ENCODE results near the gene ANAPC5.
"Not testable (repeated sequence)": the region's sequence is repeated elsewhere in the genome, so short reads cannot be mapped to it uniquely, and the experiment has no call there.

ANAPC5 gene

DNA sequence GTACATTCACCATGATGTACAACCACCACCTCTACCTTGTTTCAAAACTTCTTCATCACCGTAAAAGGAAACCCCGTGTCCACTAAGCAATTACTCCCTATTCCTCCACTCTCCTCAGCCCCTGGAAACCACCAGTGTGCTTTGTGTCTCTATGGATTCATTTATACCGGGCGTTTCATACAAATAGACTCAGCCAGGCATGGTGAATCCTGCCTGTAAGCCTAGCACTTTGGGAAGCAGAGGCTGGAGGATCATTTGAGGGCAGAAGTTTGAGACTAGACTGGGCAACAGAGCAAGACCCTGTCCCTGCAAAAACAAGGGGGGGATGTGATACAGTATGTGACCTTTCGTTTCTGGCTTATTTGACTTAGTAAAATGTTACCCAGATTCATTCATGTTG, 26.5 kb upstream of the ANAPC5 start:
- Histone ChIP-seq H3K9me3 (ENCODE audit: control insufficient read depth, insufficient read depth, low read length) (no peaks in the 10 kb centered on the region), H3K4me1 (ENCODE audit: insufficient read depth, low read length) (no peaks in the 10 kb centered on the region), H3K36me3 (ENCODE audit: insufficient read depth, low read length) (no peaks in the 10 kb centered on the region), H3K9ac (ENCODE audit: low read depth, low read length) (no peak overlapping the region)

DNA sequence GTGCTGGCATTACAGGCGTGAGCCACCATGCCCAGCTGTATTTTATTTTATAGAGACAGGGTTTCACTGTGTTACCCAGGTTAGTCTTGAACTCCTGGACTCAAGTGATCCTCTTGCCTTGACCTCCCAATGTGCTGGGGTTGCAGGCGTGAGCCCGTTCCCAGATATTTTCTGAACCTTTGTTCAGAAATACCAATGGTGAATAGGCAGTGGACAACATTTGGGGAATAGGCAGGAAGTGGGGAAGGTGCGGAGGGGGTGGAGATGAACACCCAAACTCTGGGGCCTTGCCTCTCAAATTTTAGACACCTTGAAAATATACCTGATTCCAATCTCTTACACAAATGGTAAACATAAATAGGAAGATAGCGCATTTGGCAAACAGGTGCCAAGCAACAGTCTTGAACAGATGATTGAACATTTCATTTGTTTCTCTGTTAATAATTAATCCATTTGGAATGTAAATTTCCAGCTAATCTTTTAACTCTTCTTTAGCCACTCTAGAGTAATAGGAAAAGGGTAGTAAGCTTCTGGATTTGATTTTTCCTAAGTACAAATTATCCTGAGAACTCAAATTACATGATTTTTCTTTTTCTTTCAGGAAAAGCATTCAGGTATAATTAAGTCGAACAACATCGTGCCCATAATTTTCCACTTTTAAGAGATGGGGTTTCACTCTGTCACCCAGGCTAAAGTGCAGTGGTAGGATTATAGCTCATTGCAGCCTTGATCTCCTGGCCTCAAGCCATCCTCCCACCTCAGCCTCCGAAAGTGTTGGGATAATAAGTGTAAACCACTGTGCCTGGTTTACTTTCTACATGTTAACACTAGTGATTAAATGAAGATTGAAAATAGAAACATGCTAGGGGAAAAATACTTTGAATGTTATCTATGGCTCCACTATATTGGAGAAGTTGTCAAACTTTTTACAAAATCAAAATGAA, 24.8 kb upstream of the ANAPC5 start:
- no peak overlapping the region for H3K9ac ChIP-seq (ENCODE audit: low read depth, low read length)
- no peaks in the 10 kb centered on the region for H3K4me1 ChIP-seq (ENCODE audit: insufficient read depth, low read length)
- no peaks in the 10 kb centered on the region for H3K9me3 ChIP-seq (ENCODE audit: control insufficient read depth, insufficient read depth, low read length)
- no peaks in the 10 kb centered on the region for H3K36me3 ChIP-seq (ENCODE audit: insufficient read depth, low read length)

DNA sequence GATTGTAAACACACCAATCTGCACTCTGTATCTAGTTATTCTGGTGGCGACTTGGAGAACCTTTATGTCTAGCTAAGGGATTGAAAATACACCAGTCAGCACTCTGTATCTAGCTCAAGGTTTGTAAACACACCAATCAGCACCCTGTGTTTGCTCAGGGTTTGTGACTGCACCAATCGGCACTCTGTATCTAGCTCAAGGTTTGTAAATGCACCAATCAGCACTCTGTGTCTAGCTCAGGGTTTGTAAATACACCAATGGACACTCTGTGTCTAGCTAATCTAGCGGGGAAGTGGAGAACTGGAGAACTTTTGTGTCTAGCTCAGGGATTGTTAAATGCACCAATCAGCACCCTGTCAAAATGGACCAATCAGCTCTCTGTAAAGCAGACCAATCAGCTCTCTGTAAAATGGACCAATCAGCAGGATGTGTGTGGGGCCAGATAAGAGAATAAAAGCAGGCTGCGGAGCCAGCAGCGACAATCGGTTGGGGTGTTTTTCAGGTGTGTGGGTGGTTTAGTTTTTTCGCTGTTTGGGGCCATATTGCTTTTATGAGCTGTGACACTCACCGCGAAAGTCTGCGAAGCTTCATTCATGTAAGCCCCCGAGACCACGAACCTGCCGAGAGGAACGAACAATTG, 22.9 kb upstream of the ANAPC5 start:
- not testable (repeated sequence) for H3K9ac ChIP-seq (ENCODE audit: low read depth, low read length); H3K4me1 ChIP-seq (ENCODE audit: insufficient read depth, low read length); H3K36me3 ChIP-seq (ENCODE audit: insufficient read depth, low read length); H3K9me3 ChIP-seq (ENCODE audit: control insufficient read depth, insufficient read depth, low read length)

DNA sequence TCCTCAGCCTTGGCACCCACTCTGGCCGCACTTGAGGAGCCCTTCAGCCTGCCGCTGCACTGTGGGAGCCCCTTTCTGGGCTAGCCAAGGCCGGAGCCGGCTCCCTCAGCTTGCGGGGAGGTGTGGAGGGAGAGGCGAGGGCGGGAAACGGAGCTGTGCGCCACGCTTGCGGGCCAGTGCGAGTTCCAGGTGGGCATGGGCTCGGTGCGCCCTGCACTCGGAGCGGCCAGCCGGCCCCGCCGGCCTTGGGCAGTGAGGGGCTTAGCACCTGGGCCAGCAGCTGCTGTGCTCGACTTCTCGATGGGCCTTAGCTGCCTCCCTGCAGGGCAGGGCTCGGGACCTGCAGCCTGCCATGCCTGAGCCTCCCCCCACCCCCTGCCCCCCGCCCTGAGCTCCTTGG, 22.1 kb upstream of the ANAPC5 start:
- not testable (repeated sequence) for H3K36me3 ChIP-seq (ENCODE audit: insufficient read depth, low read length); H3K9ac ChIP-seq (ENCODE audit: low read depth, low read length); H3K4me1 ChIP-seq (ENCODE audit: insufficient read depth, low read length); H3K9me3 ChIP-seq (ENCODE audit: control insufficient read depth, insufficient read depth, low read length)

DNA sequence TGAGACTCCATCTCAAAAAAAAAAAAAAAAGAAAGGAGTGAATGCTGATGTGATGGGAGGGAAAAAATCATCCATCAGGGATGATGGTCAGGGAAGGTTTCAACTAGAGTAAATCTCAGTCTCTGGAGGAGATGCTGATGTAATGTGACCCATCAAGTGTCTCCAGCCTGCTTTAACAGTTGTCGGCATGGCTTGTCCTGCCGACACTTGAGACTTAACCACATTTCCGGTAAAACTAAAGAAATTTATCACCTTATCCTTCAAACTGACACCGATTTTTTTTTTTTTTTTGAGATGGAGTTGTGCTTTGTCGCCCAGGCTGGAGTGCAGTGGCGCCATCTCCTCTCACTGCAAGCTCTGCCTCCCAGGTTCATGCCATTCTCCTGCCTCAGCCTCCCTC, 21.5 kb upstream of the ANAPC5 start:
- Histone ChIP-seq H3K4me1 (ENCODE audit: insufficient read depth, low read length) (no peaks in the 10 kb centered on the region), H3K9me3 (ENCODE audit: control insufficient read depth, insufficient read depth, low read length) (no peaks in the 10 kb centered on the region), H3K9ac (ENCODE audit: low read depth, low read length) (no peak overlapping the region)

DNA sequence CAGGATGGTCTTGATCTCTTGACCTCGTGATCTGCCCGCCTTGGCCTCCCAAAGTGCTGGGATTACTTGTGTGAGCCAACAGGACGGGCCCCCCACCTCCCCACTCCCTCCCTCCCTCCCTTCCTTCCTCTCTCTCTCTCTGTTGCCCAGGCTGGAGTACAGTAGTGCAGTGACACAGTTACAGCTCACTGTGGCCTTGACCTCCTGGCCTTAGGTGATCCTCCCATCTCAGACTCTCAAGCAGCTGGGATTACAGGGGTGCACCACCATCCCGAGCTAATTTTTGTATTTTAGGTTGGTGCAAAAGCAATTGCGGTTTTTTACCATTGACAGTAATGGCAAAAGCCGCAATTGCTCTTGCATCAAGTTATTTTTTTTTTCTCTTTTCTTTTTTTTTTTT, 19.2 kb upstream of the ANAPC5 start:
- H3K36me3 ChIP-seq (ENCODE audit: insufficient read depth, low read length) = no peaks in the 10 kb centered on the region
- no peak overlapping the region for H3K9ac ChIP-seq (ENCODE audit: low read depth, low read length)
- no peaks in the 10 kb centered on the region for H3K4me1 ChIP-seq (ENCODE audit: insufficient read depth, low read length)
- no peaks in the 10 kb centered on the region for H3K9me3 ChIP-seq (ENCODE audit: control insufficient read depth, insufficient read depth, low read length)

More for the DNA sequence above, 21.5 kb upstream of the ANAPC5 start:
- H3K36me3 ChIP-seq (ENCODE audit: insufficient read depth, low read length) = no peaks in the 10 kb centered on the region

DNA sequence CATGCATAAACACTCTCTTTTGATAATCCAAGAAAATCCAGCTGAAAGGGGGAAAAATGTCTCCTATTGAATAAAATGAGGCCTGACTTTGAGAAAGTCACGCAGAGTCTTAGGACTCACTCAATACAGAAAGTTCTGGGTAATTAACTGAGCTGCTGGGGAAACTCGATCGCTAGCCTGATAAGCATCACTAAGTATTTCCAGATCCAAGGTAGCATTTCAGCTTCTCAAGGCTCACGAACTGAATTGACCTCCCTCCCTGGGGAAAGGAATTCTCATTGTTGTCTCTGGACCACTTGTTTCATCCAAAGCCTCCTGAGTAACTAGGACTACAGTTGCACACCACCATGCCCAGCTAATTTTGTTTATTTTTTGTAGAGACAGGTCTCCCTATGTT, 13.8 kb upstream of the ANAPC5 start:
- Histone ChIP-seq H3K36me3 (ENCODE audit: insufficient read depth, low read length) (no peaks in the 10 kb centered on the region), H3K9me3 (ENCODE audit: control insufficient read depth, insufficient read depth, low read length) (no peaks in the 10 kb centered on the region), H3K4me1 (ENCODE audit: insufficient read depth, low read length) (no peaks in the 10 kb centered on the region), H3K9ac (ENCODE audit: low read depth, low read length) (no peak overlapping the region)

DNA sequence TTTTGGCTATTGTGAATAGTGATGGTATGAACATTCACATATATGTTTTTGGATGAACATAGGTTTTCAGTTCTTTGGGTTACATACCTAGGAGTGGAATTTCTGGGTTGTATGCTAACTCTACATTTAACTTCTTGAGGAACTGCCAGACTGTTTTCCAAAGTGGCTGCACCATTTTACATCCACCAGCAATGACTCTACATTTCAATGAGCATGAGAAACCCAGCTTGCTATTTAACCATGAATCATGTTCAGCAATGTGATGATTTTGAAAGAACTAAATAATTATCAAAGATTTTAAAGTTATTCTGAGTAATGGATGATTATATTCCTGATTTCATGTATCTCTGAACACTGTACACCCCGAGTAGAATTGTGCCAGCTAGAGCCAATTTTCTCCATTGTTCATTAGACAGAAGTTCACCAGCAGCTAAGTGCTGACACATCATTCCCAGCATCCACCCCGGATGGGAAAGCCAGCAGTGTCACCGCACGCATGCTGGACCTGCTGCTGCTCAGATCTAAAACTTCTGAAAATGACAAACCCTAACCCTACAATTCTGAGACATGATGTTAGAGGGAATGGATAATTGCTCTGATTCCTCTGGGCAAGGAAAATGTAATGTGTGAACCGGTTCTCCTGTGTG, 13.3 kb upstream of the ANAPC5 start:
- H3K9ac ChIP-seq (ENCODE audit: low read depth, low read length) = no peak overlapping the region
- no peaks in the 10 kb centered on the region for H3K9me3 ChIP-seq (ENCODE audit: control insufficient read depth, insufficient read depth, low read length)
- H3K4me1 ChIP-seq (ENCODE audit: insufficient read depth, low read length) = no peaks in the 10 kb centered on the region
- H3K36me3 ChIP-seq (ENCODE audit: insufficient read depth, low read length) = no peaks in the 10 kb centered on the region

DNA sequence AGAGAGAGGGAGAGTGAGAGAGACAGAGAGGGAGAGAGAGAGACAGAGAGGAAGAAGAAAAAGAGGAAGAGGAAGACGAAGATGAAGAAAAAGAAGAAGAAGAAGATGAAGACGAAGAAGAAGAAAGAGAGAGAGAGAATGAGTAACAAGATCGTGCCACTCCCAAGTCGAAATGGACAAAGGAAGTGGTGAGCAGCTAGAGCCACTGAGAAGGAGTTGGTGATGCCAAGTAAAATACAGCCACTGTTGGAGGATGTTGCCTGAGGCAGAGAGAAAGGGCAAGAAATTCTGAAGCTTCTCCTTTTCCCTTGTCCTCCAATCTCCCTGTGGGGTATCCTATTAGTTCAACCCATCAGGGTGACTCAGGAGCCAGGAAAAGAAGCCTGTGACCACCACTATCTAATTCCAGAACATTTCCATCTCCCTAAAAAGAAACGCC, 12.5 kb upstream of the ANAPC5 start:
- Histone ChIP-seq H3K9me3 (ENCODE audit: control insufficient read depth, insufficient read depth, low read length) (no peaks in the 10 kb centered on the region), H3K36me3 (ENCODE audit: insufficient read depth, low read length) (no peaks in the 10 kb centered on the region), H3K4me1 (ENCODE audit: insufficient read depth, low read length) (no peaks in the 10 kb centered on the region), H3K9ac (ENCODE audit: low read depth, low read length) (no peak overlapping the region)

DNA sequence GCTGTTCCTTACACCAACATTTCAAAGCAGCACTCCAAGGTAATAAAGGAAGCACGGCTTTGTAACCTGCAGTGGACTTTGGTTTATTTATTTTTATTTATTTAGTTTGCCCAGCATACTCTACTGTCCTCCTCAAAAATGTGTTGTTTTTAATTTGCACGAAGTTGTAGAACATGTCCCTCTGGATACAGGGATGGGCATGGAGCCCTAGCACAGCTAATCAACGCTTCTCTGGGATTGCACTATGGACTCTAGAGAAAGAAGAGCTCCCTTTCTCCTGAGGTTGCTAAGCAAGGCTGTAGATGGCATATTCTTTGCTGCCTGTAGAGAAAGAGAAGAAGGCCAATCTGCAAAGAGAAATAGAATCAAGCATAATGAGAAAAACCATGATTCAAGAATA, 5.9 kb upstream of the ANAPC5 start:
- Histone ChIP-seq H3K36me3 (ENCODE audit: insufficient read depth, low read length) (no peaks in the 10 kb centered on the region), H3K9ac (ENCODE audit: low read depth, low read length) (no peak overlapping the region), H3K4me1 (ENCODE audit: insufficient read depth, low read length) (no peaks in the 10 kb centered on the region), H3K9me3 (ENCODE audit: control insufficient read depth, insufficient read depth, low read length) (no peaks in the 10 kb centered on the region)

DNA sequence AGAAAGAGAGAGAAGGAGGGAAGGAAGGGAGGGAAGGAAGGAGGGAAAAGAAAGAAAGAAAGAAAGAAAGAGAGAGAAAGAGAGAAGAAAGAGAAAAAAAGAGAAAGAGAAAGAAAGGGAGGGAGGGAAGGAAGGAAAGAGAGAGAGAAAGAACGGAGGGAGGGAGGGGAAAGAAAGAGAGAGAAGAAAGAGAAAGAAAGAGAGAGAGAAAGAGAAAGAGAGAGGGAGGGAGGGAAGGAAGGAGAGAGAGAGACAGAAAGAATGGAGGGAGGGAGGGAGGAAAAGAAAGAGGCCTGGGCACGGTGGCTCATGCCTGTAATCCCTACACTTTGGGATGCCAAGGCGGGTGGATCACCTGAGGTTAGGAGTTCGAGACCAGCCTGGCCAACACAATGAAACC, 5.1 kb upstream of the ANAPC5 start:
- Histone ChIP-seq H3K9me3 (ENCODE audit: control insufficient read depth, insufficient read depth, low read length) (no peaks in the 10 kb centered on the region), H3K9ac (ENCODE audit: low read depth, low read length) (no peak overlapping the region), H3K4me1 (ENCODE audit: insufficient read depth, low read length) (no peaks in the 10 kb centered on the region), H3K36me3 (ENCODE audit: insufficient read depth, low read length) (no peaks in the 10 kb centered on the region)

DNA sequence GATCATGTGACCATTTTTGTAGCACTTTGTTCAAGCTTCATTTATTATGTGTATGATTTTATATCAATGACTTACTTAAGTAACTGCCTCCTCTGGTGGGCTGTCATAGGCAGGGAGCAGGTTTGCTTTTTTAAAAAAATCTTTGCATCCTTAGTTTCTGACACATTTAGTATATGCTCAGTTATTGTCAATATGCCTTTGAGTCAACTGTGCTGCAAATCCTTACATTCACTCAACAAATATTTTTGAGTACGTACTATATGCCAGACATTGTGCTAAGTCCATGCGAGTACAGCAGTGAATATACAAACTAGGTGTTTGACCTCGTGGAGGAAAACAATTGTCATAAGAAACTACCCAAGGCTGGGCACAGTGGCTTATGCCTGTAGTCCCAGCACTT, 4.4 kb upstream of the ANAPC5 start:
- H3K9me3 ChIP-seq (ENCODE audit: control insufficient read depth, insufficient read depth, low read length) = no peaks in the 10 kb centered on the region

DNA sequence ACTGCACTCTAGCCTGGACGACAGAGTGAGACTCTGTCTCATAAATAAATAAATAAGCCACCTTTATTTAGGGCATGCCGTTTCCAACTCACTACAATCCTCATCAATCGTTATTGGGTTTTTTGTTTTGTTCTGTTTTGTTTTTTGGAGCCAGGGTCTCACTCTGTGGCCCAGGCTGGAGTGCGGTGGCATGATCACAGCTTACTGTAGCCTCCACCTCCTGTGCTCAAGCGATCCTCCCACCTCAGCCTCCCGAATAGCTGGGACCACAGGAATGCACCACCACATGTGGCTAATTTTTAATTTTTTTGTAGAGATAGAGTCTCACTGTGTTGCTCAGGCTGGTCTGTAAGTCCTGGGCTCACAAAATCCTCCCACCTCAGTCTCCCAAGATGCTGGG, 3.6 kb upstream of the ANAPC5 start:
- Histone ChIP-seq H3K36me3 (ENCODE audit: insufficient read depth, low read length) (no peaks in the 10 kb centered on the region), H3K9ac (ENCODE audit: low read depth, low read length) (no peak overlapping the region), H3K4me1 (ENCODE audit: insufficient read depth, low read length) (no peaks in the 10 kb centered on the region), H3K9me3 (ENCODE audit: control insufficient read depth, insufficient read depth, low read length) (no peaks in the 10 kb centered on the region)

More for the DNA sequence above, 4.4 kb upstream of the ANAPC5 start:
- no peaks in the 10 kb centered on the region for H3K4me1 ChIP-seq (ENCODE audit: insufficient read depth, low read length)
- H3K9ac ChIP-seq (ENCODE audit: low read depth, low read length) = no peak overlapping the region
- H3K36me3 ChIP-seq (ENCODE audit: insufficient read depth, low read length) = no peaks in the 10 kb centered on the region

DNA sequence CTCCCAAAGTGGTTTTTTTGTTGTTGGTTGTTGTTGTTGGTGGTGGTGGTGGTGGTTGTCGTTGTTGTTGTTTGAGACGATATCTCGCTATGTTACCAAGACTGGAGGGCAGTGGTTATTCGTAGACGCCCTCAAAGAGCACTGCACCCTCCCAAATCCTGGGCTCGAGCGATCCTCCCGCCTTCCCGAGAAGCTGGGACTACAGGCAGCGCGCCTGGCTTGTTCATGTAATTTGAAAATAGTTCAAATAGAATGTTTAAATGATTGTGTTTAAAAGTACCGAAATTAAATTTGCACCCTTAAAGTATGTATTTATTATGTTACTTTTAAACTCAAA, 439 bp upstream of the ANAPC5 start:
- Histone ChIP-seq H3K9ac (ENCODE audit: low read depth, low read length) (peak overlapping the region; percentile 64), H3K9me3 (ENCODE audit: control insufficient read depth, insufficient read depth, low read length) (no peaks in the 10 kb centered on the region), H3K4me1 (ENCODE audit: insufficient read depth, low read length) (no peaks in the 10 kb centered on the region), H3K36me3 (ENCODE audit: insufficient read depth, low read length) (no peaks in the 10 kb centered on the region)

DNA sequence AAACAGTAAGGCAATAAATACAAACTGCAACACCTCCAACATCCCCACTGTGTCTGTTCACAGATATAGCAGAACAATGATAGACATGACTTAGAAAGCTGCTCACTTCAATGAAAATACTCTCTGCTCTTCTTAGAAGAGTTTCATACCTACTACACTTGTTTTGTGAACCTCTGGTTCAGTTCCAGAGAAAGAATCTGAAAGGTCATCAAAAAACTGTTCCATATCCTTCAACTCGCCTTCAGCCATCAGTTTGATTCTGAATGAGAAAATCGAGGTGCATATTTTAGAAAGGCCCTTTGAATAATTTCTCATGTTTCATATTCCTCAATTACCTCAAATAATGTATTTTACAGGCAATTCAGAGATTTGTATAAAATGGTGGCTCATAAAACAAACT, 5.5 kb downstream of the ANAPC5 start:
- Histone ChIP-seq H3K4me1 (ENCODE audit: insufficient read depth, low read length) (no peaks in the 10 kb centered on the region), H3K9me3 (ENCODE audit: control insufficient read depth, insufficient read depth, low read length) (no peaks in the 10 kb centered on the region), H3K36me3 (ENCODE audit: insufficient read depth, low read length) (peaks cover 15% of the 10 kb centered on the region), H3K9ac (ENCODE audit: low read depth, low read length) (no peak overlapping the region)
